Activated T-helper 17 cell treated with anti-CD3 and anti-CD28 coated beads, Interleukin-2, amount 50 U/mL, for 72 hours (primary cell): ENCODE results near the gene MIAT. TPM values are rescaled to one million over a fixed set of nuclear protein-coding genes. Genes with fewer than 3 reads are reported as not detected.

Experiments
- ATAC-seq: fragments of 150-1000 bp; cut with Tn5 transposase; replicated peaks from 2 replicates; pipeline ENCODE4 v1.10.0; 2021; ENCODE audit warnings: mild to moderate bottlenecking, moderate library complexity
- H3K27ac Mint-ChIP-seq: one replicate; pipeline ENCODE4 v1.8.0; 2022; ENCODE audit warnings: mixed read lengths
- H3K27me3 Mint-ChIP-seq: one replicate; pipeline ENCODE4 v1.8.0; 2022; ENCODE audit warnings: mixed read lengths
- H3K36me3 Mint-ChIP-seq: one replicate; pipeline ENCODE4 v1.8.0; 2022; ENCODE audit warnings: low read depth, mild to moderate bottlenecking, mixed read lengths
- H3K4me1 Mint-ChIP-seq: one replicate; pipeline ENCODE4 v1.8.0; 2022; ENCODE audit warnings: mixed read lengths
- H3K4me3 Mint-ChIP-seq: one replicate; pipeline ENCODE4 v1.8.0; 2022; ENCODE audit warnings: mild to moderate bottlenecking, mixed read lengths
- H3K9me3 Mint-ChIP-seq: one replicate; pipeline ENCODE4 v1.8.0; 2022; ENCODE audit warnings: mixed read lengths
- total RNA-seq, 2 donors: library from RNA; stranded (reverse); gene quantifications; one replicate each; pipeline ENCODE4 v1.2.3, GENCODE V29; 2022

Gene MIAT
- total RNA-seq, 2 donors from 2014 or later: 81.2 to 166 TPM

DNA sequence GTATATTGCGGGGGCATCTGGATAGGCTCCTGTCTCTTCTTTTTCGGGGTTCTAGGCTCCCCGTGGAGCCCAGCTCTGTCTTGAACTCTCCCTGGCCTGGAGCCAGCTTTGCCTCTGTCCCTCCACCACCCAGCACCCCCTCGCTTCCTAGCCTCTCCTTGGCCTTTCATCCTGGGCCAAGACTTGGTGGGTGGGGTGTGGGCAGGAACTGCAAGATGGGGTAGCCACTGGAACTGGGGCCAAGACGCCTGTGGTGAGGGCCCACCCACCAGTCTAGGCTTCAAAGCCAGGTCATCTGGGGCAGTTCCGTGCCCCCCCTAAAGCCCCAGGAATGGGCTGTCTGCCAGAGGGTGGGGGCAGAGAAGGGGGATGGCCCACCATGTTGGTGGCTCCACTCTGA is 37.9 kb upstream of the MIAT start:
- Mint-ChIP-seq H3K4me1 (peaks cover 5% of the 10 kb centered on the region), H3K36me3 (no peaks in the 10 kb centered on the region), H3K27me3 (no peaks in the 10 kb centered on the region), H3K27ac (no peak overlapping the region), H3K4me3 (no peak overlapping the region), H3K9me3 (peaks cover 6% of the 10 kb centered on the region)
- ATAC-seq: no peak

GRCh38 chr22:26620197-26620596 is 37.2 kb upstream of the MIAT start:
- no peaks in the 10 kb centered on the region for H3K36me3 Mint-ChIP-seq
- peaks cover 5% of the 10 kb centered on the region for H3K4me1 Mint-ChIP-seq
- ATAC-seq: no peak
- H3K27me3 Mint-ChIP-seq: no peaks in the 10 kb centered on the region
- H3K9me3 Mint-ChIP-seq: peaks cover 6% of the 10 kb centered on the region
- no peak overlapping the region for H3K4me3 Mint-ChIP-seq
- H3K27ac Mint-ChIP-seq: no peak overlapping the region

GRCh38 chr22:26621663-26622062 is 35.7 kb upstream of the MIAT start, which contains the start of gene CRYBA4:
Gene CRYBA4 (plus strand): TSS chr22:26621963. CDS start chr22:26622597, 634 bp downstream.
- Mint-ChIP-seq H3K9me3 (peaks cover 6% of the 10 kb centered on the region), H3K27me3 (no peaks in the 10 kb centered on the region), H3K4me3 (no peak within 1 kb of the TSS), H3K36me3 (no peaks in the 10 kb centered on the region), H3K27ac (no peak within 1 kb of the TSS), H3K4me1 (peaks cover 5% of the 10 kb centered on the region)
- ATAC-seq: no peak

GRCh38 chr22:26623984-26624383 is 33.4 kb upstream of the MIAT start:
- Mint-ChIP-seq H3K4me1 (peaks cover 10% of the 10 kb centered on the region), H3K4me3 (no peak overlapping the region)

GRCh38 chr22:26624803-26625202 is 32.6 kb upstream of the MIAT start:
- H3K4me3 Mint-ChIP-seq: no peak overlapping the region
- no peaks in the 10 kb centered on the region for H3K36me3 Mint-ChIP-seq
- peaks cover 6% of the 10 kb centered on the region for H3K9me3 Mint-ChIP-seq
- H3K4me1 Mint-ChIP-seq: peaks cover 10% of the 10 kb centered on the region
- H3K27ac Mint-ChIP-seq: peak overlapping the region; percentile 52
- H3K27me3 Mint-ChIP-seq: no peaks in the 10 kb centered on the region
- no peak for ATAC-seq

More at GRCh38 chr22:26623984-26624383, 33.4 kb upstream of the MIAT start:
- H3K27ac Mint-ChIP-seq: peak overlapping the region; percentile 52
- H3K36me3 Mint-ChIP-seq: no peaks in the 10 kb centered on the region
- ATAC-seq: no peak
- peaks cover 6% of the 10 kb centered on the region for H3K9me3 Mint-ChIP-seq
- H3K27me3 Mint-ChIP-seq: no peaks in the 10 kb centered on the region

DNA sequence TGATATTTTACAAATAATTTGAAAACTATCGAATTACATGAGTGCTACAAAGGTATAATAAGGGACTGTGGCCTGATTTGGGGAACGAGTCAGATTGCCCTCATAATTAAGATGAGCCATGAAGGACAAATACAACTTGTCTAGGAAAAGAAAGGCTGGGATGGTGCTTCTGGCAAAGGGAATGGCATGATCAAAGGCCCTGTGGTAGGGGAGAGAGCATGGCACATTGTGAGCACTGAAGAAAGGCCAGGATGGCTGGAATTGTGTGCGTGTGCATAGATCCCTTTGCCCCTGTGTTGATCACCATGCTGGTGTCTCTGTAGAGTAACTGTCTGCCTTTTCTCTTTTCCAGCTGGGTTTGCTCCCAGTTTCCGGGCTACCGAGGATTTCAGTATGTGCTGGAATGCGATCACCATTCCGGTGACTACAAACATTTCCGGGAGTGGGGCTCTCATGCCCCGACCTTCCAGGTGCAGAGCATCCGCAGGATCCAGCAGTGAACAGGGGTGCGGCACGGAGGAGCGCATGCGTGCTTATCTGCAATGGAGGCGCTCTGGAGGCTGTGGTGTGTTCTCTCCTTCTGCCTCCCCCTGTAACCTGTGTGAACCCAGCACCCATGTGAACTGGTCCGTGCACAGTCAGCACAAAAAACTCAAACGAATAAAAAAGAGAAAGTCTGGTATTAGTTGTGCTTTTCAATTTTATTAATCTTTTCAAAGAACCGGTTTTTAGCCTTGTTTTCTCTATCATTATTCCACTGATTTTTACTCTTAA is 27.2 kb upstream of the MIAT start:
- no peaks in the 10 kb centered on the region for H3K36me3 Mint-ChIP-seq
- no peak overlapping the region for H3K4me3 Mint-ChIP-seq
- no peak overlapping the region for H3K27ac Mint-ChIP-seq
- ATAC-seq: no peak
- H3K27me3 Mint-ChIP-seq: no peaks in the 10 kb centered on the region
- H3K9me3 Mint-ChIP-seq: no peaks in the 10 kb centered on the region
- peaks cover 10% of the 10 kb centered on the region for H3K4me1 Mint-ChIP-seq

DNA sequence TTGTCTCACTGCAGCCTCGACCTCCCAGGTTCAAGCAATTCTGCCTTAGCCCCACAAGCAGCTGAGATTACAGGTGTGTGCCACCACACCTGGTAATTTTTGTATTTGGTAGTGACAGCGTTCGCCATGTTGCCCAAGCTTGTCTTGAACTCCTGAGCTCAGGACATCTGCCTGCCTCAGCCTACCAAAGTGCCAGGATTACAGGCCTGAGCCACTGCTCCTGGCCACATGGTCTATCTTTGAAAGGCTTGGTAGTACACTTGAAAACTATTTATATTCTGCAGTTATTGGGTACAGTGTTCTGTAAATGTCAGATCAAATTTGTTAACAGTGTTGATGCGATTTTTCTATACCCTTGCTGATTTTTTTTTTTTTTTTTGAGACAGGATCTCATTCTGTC is 26.1 kb upstream of the MIAT start:
- H3K4me1 Mint-ChIP-seq: peaks cover 10% of the 10 kb centered on the region
- no peak for ATAC-seq
- no peak overlapping the region for H3K4me3 Mint-ChIP-seq
- no peaks in the 10 kb centered on the region for H3K27me3 Mint-ChIP-seq
- no peaks in the 10 kb centered on the region for H3K36me3 Mint-ChIP-seq
- H3K27ac Mint-ChIP-seq: no peak overlapping the region
- H3K9me3 Mint-ChIP-seq: no peaks in the 10 kb centered on the region

DNA sequence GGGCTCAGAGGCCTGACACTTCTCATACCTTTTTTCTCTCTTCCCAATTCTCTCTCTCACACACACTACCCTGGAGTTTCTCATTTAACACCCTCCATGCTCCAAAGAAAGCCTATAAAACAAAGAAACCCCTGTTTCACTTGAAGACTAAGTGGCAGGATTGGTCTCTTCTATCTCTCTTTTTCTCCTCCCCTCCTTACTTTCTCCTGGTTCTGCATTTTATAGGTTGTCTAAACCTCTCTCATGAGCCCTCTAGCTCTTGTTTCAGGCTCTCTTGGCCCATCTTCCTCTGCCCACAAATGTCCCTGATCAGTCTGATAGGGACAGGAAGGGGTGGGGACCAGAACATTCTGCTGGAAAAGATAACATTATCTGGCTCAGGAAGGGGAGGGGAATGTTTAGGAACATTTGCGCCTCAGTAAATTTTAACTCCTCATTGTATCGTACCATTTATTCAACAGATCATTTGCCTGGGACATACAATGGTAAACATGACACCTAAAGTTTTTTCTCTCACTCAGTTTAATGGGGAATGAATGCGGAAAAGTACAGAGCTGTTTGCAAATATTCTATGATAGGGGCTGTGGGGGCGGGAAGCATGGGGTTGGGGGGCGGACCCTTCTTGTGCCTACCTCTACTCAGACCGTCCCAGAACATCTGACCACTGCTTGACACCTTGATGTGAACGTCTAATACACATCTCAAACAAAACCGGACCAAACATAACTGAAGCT is 24.8 kb upstream of the MIAT start:
- no peak overlapping the region for H3K4me3 Mint-ChIP-seq
- H3K36me3 Mint-ChIP-seq: no peaks in the 10 kb centered on the region
- no peak for ATAC-seq
- peak overlapping the region; percentile 36 for H3K27ac Mint-ChIP-seq
- H3K27me3 Mint-ChIP-seq: no peaks in the 10 kb centered on the region
- no peaks in the 10 kb centered on the region for H3K9me3 Mint-ChIP-seq
- H3K4me1 Mint-ChIP-seq: peaks cover 10% of the 10 kb centered on the region

DNA sequence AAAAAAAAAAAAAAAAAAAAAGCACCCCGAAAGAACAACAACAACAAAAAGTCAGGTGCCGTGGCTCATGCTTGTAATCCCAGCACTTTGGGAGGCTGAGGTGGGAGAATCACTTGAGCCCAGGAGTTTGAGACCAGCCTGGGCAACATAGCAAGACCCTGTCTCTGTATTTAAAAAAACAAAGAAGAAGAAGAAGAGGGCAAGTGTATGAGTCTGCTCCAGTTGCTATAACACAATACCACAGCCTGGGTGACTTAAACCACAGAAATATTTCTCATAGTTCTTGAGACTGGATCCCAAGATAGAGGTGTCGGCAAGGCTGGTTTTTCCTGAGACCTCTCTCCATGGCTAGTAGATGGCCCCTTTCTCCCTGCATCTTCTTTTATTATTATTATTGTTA is 23.2 kb upstream of the MIAT start:
- H3K27ac Mint-ChIP-seq: peak overlapping the region; percentile 36
- H3K27me3 Mint-ChIP-seq: no peaks in the 10 kb centered on the region
- no peak overlapping the region for H3K4me3 Mint-ChIP-seq
- no peaks in the 10 kb centered on the region for H3K36me3 Mint-ChIP-seq
- no peak for ATAC-seq
- peaks cover 5% of the 10 kb centered on the region for H3K4me1 Mint-ChIP-seq
- no peaks in the 10 kb centered on the region for H3K9me3 Mint-ChIP-seq

GRCh38 chr22:26635117-26635516 is 22.3 kb upstream of the MIAT start:
- Mint-ChIP-seq H3K27ac (no peak overlapping the region), H3K27me3 (no peaks in the 10 kb centered on the region), H3K9me3 (no peaks in the 10 kb centered on the region), H3K4me1 (peaks cover 5% of the 10 kb centered on the region), H3K36me3 (no peaks in the 10 kb centered on the region), H3K4me3 (no peak overlapping the region)
- no peak for ATAC-seq

GRCh38 chr22:26636296-26636695 is 21.1 kb upstream of the MIAT start:
- Mint-ChIP-seq H3K27ac (no peak overlapping the region), H3K36me3 (no peaks in the 10 kb centered on the region), H3K4me1 (peaks cover 5% of the 10 kb centered on the region), H3K9me3 (no peaks in the 10 kb centered on the region), H3K4me3 (no peak overlapping the region), H3K27me3 (no peaks in the 10 kb centered on the region)
- ATAC-seq: no peak

GRCh38 chr22:26642465-26643417 is 14.6 kb upstream of the MIAT start:
- ATAC-seq: peak; percentile 95
- Mint-ChIP-seq H3K4me3 (peak overlapping the region; percentile 93), H3K4me1 (peaks cover 36% of the 10 kb centered on the region), H3K36me3 (no peaks in the 10 kb centered on the region), H3K27me3 (no peaks in the 10 kb centered on the region), H3K27ac (peak overlapping the region; percentile 100), H3K9me3 (no peaks in the 10 kb centered on the region)

GRCh38 chr22:26643418-26644100 is 13.8 kb upstream of the MIAT start:
- no peaks in the 10 kb centered on the region for H3K27me3 Mint-ChIP-seq
- H3K9me3 Mint-ChIP-seq: no peaks in the 10 kb centered on the region
- H3K36me3 Mint-ChIP-seq: no peaks in the 10 kb centered on the region
- ATAC-seq: no peak
- peaks cover 44% of the 10 kb centered on the region for H3K4me1 Mint-ChIP-seq
- H3K4me3 Mint-ChIP-seq: peak overlapping the region; percentile 93
- H3K27ac Mint-ChIP-seq: peak overlapping the region; percentile 100

GRCh38 chr22:26646158-26646557 is 11.2 kb upstream of the MIAT start:
- H3K4me1 Mint-ChIP-seq: peaks cover 58% of the 10 kb centered on the region
- no peak overlapping the region for H3K27ac Mint-ChIP-seq

More at GRCh38 chr22:26646158-26646557, 11.2 kb upstream of the MIAT start:
- no peaks in the 10 kb centered on the region for H3K9me3 Mint-ChIP-seq
- H3K27me3 Mint-ChIP-seq: no peaks in the 10 kb centered on the region
- H3K4me3 Mint-ChIP-seq: peak overlapping the region; percentile 93
- H3K36me3 Mint-ChIP-seq: no peaks in the 10 kb centered on the region
- ATAC-seq: no peak
